ENCODE measurements around the gene FIBCD1.

- TF ChIP-seq CTCF (IDR thresholded peaks at IDR 0.05) (no peak), POLR2AphosphoS5 (IDR thresholded peaks at IDR 0.05) (no peak), POLR2A (IDR thresholded peaks at IDR 0.05) (no peak)
Observed at GRCh38 chr9:130902204-130903185, 36.6 kb downstream of the FIBCD1 start.

All from suprapubic skin (tissue), 4 donors.